HG02852 (cell line): ENCODE results near the gene CYP2S1.
"Not testable (repeated sequence)": the region's sequence is repeated elsewhere in the genome, so short reads cannot be mapped to it uniquely, and the experiment has no call there.

Source experiments
- ATAC-seq: cut with Tn5 transposase; IDR thresholded peaks from one replicate; pipeline ENCODE4 v1.9.1; 2021; ENCODE audit warnings: mild to moderate bottlenecking, moderate library complexity; ENCODE audit not compliant: unreplicated experiment

Gene CYP2S1

DNA sequence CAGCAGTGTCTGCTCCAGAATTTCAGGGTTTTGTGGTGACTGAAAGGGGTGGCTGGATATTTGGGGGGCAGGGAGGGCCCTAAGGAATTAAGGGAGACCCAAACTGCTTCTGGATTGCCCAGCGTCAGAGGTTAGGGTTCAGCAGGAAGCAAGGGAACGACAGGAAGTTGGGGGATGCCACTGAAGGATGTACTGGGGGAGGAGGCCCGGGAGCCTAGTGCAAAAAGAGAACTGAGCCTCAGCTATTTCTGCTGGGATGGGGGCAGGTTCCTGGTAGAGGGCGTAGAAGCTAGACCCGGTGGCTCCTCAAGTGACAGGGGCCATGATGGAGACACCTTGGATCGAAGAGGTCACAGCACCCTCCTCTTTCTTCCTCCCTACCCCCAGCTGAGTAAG is 1.1 kb downstream of the CYP2S1 start:
- no peak for ATAC-seq

DNA sequence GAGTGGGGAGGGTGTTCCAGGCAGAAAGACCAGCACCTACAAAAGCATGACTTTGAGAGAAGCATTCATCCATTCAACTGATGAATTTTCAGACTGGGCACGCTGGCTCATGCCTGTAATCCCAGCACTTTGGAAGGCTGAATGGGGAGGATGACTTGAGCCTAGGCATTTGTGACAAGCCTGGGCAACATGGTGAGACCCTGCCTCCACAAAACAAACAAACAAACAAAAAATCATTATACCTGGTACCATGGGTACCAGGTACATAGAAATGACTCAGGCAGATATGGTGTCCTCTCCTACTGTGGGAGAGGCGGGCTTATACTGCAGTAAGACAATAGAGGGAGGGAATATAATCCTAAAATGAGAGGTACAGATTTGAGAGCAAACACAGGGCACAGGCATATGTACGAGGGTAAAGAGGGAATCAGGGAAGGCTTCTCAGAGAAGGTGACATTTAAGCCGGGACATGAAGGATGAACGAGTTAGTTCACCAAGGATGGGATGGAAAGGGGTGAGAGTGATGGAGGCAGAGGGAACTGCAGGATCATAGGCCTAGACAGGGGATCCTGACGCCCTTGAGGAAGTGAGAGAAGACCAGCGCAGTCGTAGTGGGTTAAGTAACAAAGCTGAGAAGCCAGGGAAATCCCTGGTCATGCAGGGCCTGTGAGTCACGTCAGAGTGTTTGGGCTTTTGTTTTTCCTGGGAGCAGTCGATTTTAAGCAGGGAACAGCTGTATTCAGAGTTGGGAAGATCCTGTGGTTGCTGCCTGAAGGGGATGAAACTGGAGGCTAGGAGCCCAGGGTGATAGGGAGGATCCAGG is 2.9 kb downstream of the CYP2S1 start:
- ATAC-seq, result no peak

DNA sequence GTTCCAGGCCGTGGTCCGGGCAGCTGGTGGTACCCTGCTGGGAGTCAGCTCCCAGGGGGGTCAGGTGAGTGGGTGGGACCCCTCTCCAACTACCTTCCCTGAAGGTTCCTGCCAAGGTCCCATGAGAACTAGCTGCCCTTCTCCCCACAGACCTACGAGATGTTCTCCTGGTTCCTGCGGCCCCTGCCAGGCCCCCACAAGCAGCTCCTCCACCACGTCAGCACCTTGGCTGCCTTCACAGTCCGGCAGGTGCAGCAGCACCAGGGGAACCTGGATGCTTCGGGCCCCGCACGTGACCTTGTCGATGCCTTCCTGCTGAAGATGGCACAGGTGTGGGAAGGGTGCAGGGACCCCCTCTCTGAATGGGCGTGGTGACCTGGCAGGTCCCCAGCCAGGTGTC is 5.5 kb downstream of the CYP2S1 start:
- no peak for ATAC-seq

DNA sequence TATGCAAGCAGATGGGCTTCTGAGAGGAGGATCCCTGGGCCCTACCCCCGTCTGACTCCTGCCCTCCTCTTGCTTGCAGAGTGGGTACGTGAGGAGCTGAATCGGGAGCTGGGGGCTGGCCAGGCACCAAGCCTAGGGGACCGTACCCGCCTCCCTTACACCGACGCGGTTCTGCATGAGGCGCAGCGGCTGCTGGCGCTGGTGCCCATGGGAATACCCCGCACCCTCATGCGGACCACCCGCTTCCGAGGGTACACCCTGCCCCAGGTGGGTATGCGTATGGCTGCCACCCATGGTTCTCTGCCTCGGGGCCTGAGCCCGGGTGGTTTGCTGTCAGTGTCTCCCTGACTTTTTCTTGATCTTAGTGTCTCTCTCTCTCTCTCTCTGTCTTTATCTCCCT is 10.4 kb downstream of the CYP2S1 start:
- ATAC-seq, result no peak

DNA sequence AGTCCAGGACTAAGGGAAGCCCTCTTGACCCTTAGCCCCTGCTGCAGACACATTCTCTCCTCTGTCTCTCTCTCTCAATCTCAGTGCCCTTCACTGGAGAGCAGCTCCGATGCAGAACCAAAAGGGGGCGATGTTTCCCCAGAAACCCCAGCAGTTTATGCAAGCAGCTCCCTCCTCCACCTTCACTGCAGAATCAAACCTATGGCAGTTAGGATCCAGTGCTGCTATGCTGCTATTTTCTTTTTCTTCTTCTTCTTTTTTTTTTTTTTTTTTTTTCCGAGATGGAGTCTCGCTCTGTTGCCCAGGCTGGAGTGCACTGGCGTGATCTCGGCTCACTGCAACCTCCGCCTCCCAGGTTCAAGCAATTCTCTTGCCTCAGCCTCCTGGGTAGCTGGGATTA is 11.3 kb downstream of the CYP2S1 start:
- ATAC-seq, result not testable (repeated sequence)

DNA sequence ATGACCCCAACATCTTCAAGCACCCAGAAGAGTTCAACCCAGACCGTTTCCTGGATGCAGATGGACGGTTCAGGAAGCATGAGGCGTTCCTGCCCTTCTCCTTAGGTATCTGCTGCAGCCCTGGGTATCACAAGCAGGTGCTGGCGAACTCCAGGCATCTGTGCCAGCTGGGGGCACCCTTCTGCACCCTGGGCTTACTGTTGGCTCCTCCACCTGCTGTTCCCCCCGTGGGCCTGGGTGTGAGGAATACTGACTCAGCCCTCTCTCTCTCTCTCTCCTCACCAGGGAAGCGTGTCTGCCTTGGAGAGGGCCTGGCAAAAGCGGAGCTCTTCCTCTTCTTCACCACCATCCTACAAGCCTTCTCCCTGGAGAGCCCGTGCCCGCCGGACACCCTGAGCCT is 13.0 kb downstream of the CYP2S1 start:
- ATAC-seq, result no peak

DNA sequence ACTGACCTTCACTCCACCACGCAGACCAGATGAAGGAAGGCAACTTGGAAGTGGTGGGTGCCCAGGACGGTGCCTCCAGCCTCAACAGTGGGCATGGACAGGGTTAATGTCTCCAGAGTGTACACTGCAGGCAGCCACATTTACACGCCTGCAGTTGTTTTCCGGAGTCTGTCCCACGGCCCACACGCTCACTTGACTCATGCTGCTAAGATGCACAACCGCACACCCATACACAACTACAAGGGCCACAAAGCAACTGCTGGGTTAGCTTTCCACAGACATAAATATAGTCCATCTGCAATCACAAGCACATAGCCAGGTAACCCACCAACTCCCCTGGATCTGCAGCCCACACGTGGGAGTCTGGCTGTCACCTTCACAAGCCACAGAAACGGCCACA is 13.4 kb downstream of the CYP2S1 start:
- no peak for ATAC-seq

DNA sequence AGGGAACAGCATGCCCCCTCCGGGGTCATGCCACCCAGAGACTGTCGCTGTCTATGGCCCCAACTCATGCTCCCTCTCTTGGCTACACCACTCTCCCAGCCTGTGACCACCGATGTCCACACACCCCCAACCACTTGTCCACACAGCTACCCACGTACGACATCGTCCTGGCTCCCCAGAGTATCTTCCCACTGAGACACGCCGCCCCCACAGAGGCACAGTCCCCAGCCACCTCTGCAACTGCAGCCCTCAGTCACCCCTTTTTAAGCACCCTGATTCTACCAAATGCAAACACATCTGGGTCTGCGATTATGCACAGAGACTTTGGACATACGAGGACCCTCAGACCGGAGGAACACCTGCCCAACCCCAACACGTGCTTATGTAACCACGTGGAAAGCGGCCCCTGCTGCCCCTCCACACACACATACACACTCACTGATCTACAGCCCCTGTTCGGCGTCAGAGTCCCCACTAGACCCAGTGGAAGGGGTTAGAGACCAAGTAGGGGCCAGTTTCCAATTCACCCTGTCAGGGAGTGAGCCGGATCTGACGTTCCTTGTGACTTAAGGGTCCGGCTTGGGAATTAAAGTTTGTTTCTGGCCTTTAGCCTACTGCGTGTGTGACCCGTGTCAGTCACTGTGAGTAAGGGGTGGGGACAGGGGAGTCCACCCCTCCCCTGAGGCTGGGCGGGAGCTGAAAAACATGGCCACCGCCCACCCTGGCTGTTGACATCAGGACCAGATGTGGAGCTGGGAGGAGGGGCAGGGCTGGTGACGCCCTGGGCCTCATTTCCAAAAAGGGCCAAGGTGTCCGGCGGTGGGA is 14.1 kb downstream of the CYP2S1 start:
- no peak for ATAC-seq

DNA sequence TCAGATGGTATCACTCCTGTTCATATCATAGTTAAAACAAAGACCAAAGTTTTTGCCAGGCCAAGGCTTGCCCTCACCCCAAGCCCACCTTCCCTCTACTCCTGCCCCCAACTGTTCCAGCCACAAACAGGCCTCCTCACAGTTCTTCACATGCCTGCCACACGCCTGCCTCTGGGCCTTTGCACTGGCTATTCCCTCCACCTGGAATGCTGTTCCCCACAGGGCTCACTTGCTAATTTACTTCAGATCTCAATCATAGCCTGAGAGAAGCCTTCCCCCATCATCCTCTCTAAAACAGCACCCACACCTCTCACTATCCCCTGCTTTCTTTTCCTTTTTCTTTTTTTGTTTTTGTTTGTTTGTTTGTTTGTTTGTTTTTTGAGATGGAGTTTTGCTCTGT is 21.1 kb downstream of the CYP2S1 start:
- no peak for ATAC-seq

DNA sequence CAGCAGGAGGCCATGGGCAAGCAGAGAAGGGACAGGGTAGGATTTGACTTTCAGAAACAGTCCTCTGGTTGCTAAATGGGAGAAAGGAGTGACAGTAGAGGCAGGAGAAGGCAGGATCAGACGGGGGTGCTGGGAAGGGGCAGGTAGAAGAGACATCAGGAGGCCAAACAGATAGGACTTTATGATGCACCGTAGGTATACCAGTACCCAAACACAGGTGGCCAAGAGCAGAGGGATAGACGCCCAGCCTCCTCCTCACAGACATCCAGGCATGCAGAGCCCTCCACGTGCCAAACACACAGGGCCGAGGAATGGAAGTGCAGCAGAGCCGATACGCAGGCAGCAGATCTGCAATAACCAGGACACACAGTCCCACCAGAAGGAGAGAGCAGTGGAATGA is 24.7 kb downstream of the CYP2S1 start:
- no peak for ATAC-seq

DNA sequence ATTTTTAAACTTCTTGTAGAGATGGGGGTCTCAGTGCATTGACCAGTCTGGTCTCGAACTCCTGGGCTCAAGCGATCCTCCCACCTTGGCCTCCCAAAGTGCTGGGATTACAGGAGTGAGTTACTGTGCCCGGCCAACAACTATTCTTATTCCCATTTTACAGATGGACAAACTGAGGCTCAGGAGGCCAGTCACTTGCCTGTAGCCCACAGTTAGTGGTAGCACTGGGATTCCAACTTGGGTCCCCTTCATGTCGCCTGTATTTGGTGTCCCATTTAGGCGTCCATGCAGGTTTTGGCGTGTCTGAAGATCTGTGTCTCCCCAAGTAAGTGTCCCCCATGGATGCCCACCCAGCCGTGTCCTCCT is 25.2 kb downstream of the CYP2S1 start:
- ATAC-seq, result no peak

DNA sequence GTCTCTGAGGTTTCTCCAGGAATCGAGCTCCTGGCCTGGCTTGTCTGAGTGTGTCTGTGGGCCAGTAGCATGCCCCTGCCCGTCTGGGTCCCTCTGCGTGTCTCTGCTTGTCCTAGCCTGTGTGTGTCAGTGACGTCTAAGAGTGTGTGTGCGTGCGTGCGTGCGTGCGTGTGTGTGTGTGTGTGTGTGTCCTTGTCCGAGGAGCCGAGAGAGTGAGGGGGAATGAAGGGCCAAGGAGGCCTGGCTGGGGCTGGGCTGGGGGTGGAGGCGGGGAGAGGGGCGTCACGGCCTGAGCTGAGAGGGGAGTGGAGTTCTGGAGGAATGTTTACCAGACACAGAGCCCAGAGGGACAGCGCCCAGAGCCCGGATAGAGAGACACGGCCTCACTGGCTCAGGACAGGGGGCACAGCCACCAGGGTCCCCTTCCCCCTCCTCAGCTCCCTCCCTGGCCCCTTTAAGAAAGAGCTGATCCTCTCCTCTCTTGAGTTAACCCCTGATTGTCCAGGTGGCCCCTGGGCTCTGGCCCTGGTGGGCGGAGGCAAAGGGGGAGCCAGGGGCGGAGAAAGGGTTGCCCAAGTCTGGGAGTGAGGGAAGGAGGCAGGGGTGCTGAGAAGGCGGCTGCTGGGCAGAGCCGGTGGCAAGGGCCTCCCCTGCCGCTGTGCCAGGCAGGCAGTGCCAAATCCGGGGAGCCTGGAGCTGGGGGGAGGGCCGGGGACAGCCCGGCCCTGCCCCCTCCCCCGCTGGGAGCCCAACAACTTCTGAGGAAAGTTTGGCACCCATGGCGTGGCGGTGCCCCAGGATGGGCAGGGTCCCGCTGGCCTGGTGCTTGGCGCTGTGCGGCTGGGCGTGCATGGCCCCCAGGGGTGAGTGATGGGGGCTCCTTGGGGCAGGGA is 25.8 kb downstream of the CYP2S1 start, which contains the start of gene AXL:
AXL (plus strand) TSS at position 609 of the 893 bp plus-strand sequence; CDS start at position 779, 170 bp downstream.
- no peak for ATAC-seq

DNA sequence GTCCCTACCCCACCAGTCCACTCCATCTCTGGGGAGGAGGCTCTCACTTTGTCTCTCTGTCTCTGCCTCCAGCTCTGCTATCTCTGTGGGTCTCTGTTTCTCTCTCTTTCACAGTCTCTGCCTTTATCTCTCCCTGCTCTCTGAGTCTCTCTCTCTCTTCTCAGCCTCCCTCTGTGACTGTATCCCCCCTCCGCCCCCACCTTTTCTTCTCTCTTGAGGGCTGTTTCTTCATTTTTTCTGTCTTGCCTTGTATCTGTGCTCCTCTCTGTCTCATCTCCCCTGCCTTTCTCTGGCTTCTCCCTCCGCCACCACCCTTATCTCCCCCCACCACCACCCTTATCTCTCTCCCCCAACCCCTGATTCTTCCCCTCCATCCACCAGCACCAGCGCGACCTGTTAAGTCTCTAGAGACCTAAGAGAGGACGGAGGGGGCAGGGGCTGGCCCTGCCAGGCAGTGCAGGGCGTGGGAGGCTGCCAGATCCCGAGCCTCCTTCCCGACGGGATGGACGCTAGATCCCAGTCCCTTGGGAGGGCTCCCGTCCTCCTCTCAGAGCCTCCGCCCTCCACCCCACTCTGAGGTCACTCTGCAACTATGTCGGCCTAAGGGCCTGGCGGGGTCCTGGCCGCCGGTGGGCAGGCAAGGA is 27.0 kb downstream of the CYP2S1 start:
- ATAC-seq, result no peak

DNA sequence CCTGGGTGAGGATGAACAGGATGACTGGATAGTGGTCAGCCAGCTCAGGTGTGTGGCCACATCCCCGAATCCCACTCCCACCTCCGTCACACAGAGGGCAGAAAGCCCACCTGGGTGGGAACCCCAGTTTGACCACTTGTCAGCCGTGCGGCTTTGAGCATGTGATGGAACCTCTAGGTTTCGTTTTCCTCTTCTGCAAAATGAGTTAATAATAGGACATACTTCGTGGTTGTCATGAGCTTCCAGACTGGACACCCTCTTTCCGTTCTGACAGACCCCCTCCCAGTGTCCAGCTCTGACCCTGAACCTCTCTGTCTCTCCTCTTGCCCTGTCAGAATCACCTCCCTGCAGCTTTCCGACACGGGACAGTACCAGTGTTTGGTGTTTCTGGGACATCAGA is 27.8 kb downstream of the CYP2S1 start:
- no peak for ATAC-seq

DNA sequence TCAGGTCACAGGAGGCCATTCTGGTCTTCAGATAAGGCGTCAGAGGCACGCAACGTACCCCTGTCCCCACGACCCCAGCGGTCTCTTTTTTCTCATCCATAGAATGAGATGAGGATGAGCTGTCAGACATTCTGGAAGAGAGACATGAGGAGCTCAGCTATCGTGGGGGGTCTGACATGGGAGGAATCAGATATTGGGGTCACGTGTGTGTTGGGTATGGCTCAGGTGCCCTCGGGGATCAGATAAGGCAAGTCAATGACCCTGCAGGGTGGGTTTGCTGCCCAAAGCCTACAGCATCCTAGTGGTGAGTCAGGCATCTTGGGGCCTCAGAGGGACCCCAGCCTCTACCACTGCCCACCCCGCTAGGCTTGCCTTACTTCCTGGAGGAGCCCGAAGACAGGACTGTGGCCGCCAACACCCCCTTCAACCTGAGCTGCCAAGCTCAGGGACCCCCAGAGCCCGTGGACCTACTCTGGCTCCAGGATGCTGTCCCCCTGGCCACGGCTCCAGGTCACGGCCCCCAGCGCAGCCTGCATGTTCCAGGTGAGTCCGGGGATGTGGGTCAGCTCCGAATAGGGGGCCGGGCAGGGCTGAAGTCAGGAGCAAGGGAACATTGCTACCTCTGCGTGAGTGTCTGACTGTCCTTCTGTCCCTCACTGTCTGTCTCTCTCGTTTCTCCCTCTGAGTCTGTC is 28.6 kb downstream of the CYP2S1 start:
- no peak for ATAC-seq

DNA sequence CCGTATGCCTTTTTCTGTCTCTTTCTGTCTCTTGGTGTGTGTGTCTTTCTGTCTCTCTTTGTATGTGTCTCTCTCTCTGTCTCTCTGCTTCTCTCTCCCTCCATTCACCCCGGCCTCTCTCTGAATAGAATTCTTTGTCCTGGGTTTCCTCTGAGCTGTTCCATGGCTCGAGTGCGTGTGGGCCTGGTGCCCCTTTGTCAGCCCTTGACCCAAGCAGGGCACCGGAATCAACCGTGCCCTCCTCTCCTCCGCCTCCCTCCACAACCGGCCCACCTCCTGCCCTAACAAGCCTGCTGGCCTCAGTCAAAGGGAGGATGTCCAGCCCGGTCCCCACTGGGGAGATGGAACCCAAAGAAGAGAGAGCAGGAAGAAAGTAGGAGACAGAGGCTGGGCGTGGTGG is 29.2 kb downstream of the CYP2S1 start:
- no peak for ATAC-seq

DNA sequence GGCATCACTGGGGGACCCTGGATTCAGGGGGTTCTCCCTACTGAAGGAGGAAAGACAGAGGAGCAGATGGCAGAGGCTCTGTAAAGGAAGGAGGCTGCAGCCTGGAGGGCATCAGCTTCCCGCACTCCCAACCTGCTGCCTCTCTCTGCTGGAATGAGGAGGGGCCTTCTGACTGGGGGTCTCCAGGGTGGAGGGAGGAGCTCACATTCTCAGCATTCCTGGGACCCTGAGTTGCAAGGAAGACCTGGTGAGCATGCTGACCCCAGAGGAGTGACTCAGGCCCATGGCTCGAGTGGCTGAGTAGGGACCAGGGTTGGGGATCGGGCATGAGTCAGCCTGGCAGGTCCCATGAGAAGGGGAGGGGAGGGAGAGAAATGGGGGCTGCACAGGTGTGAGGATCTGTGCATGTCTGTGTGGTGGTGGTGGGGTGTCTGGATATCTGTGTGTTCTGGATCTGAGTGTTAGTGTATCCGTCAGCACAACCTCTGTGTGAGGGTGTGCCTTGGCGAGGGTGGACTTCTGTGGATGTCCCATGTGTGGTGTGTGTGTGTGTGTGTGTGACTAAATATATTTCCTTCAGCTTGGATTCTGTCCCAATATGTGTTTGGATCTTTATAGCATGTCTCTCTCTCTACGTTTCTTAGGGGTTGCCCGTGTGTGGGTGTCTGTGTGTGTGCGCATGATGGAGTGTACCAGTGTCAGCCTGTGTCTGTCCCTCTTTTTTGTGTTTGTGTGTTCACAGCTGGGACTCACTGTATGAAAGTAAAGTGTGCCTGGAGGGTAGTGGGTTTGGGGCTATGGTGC is 30.6 kb downstream of the CYP2S1 start:
- ATAC-seq, result no peak

DNA sequence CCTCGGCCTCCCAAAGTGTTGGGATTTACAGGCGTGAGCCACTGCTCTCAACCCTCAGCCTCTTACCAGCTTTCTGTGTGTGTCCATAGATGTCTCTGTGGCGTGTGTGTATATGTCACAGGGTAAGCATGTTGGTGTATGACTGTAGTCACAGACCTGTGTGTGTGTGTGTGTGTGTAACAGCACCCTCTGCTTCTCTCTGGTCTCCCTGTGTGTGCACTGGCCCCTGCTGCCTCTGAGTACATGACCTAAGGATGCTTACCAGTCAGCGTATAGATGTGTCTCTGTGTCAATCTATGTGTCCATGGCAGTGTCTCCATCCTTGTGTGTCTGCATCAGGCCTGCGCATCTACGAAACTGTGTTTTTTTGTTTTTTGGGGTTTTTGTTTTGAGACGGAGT is 31.6 kb downstream of the CYP2S1 start:
- ATAC-seq, result no peak
